Fibroblast of skin of right quadriceps (primary cell): ENCODE results near the gene DOCK1.
A peak's percentile ranks its signal among the peaks of the same experiment; 100 is the strongest.

ENCODE experiments used
- DNase-seq: peaks from one replicate; pipeline ENCODE4 v3.0.0-alpha.2; 2013

The DOCK1 gene

DNA sequence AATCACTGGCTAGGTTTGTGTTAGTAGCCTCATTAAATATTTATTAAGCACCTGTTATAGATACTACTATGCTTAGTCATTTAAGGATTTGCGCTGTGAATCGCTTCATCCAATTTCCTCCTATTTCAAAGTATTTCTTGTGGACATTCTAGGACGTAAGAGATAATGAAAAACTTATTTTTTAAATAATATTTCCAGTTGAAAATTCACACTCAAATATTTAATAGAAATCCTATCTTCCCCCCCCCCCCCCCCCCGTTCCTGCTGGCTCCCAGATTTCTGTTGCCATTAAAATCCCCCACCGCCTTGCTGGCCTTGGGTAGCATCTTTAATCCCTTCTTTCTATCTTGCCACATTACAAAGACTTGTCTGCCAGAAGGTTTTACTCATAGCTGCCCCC lies 285.2 kb downstream of the DOCK1 start:
- DNase-seq, result no peak

DNA sequence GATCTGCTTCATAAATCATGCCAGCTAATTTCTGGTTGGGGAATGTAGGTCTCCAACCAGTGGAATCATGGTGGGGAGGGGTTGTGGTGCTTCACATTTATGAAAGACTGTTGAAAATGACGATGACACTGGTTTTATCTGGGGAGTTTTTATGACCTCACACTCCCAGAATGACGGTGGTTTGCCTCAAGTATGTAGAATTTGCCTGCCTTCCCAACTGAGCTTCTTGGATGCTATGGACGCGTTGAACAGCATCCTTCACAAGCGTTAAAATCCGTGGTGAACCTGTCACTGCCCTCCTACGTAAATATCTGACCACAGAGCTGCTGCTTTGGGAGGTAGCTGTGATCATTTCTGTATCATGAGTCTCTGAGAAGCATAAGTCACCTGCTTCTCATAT lies 287.9 kb downstream of the DOCK1 start:
- peak; percentile 76 for DNase-seq

DNA sequence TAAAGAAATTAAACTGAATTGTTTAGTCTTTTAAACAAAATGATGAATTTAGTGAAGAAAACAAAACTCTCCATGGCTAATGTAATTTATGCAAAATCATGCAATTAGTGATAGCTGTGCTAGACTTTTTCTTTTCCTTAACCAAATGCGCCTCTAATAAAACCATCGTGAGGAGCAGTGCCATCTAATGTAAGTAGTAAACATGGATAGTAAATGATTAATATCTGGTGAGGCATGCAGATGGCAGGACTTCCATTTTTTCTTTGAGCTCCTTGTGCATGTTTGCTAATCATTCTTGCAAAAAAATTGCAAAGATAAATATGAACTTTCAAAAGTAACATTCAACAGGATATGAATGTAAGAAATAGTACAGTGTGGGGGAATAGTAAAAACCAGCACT lies 288.9 kb downstream of the DOCK1 start:
- no peak for DNase-seq

DNA sequence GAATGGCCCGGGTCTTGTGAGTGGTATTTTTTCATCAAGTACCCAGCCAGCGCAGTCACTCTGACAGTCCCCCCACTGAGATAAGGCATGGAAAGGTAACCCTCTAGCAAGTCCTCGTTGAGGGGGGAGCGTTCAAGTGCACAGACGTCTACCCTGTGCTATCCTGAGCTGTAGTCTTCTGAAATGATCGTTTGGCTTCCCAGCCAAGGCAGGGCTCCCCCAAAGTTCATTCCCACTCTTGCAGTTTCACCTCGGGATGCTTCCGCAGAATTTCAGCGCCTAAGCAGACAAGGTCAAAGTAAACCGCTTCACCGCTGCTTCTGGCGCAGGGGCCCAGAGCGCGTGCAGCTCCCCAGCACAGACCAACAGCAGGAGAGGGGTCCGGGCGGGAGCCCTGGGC lies 289.4 kb downstream of the DOCK1 start:
- DNase-seq, result no peak

DNA sequence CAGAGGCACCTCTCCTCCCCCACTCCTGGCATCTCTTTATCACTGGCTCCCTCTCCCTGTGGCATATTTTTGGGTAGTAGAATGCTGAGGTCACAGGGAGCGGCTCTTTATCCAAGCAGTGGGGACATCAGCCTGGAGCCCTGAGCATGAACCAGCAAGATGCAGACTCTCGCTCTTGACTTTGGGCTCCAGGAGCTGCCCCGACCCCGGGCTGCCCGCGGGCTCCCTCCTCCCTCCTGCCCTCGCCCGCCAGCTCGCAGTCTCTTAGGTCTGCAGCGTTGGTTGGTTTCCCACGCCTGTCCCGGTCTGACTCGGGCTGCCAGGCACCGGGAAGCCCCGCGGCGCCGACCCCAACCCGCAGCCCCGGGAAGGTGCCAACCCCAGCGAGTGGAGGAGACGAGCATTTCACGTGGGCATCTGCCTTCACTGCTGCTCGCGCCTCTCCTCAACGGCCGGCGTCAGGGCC lies 289.8 kb downstream of the DOCK1 start:
- DNase-seq, result no peak

DNA sequence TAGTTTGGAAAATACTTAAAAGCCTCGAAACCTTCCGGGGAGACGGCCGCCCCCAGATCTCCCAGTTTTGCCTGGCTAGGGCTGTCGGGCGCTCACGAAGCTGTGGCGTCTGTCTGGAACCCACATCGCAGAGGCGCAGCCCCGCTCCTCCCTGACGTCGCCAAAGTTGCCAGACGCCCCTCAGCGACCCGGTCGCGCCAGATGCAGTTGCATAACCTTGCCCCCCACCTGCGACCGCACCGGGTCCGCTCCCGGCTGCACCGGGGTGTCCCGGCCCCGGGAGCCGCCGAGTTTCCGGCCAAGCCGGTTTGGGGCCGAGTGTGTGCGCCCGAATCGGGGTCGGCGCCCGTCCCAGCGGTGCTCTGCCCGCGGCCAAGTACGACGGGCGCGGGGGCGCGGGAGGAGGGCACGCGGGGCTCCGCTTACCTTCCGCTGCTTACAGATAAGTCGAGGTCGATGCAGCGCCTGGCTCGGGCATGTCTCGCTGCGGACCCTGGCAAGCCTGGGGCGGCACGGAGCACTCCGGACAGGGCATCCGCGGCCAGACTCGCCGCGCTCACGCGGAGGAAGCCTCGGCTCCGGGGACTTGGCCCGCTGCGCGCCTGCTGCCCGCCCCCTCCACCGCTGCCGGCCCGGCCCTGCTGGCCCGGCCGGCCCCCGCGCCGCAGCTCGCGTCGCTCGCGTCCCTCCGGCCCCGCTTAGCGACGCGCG lies 290.5 kb downstream of the DOCK1 start:
- DNase-seq, result no peak

DNA sequence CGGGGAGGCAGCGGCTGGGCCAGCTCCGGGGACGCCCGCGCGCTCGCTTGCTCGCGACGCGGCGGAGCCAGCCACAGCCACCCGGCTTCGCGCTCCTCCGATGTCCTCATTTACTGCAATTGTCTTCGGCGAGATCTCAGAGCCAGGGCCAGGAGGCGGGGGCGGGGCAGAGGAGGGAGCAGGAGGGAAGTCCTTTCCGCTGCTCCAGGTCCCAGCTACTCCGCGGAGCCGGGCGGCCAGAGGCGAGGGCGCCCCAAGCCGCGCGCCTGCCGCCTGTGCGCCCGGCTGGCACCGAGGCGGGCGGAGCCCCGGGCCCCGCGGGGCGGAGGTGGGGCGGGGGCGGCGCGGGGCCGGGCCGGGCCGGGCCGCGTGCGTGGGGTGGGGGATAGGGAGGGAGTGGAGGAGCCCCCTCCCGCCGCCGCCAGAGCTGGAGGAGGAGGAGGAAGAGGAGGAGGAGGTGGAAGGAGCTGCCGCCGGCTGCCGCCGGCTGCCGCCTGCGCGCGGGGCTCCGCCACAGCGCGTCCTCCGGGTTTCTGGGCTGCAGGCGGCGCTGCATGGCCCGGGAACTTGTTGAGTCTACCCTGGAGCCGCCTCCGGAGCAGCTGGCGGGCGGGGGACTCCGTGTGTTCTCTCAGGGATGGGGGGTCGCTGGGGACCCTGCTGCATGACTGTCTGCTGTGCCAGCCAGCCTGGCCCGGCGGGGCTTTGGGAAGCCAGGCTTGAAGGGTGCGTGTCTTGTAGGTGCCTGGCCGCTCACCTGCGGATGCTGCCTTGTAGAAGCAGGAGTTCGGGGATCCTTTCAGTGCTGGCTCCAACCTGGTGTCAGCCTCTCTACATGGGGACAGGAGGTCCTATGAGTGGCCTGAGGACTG lies 291.3 kb downstream of the DOCK1 start, which contains the start of gene INSYN2A:
TSS of gene INSYN2A (minus strand) at position 310 of the 872 bp plus-strand sequence. CDS start 20,196 bp downstream, outside the sequence.
- DNase-seq, result peak; percentile 55

DNA sequence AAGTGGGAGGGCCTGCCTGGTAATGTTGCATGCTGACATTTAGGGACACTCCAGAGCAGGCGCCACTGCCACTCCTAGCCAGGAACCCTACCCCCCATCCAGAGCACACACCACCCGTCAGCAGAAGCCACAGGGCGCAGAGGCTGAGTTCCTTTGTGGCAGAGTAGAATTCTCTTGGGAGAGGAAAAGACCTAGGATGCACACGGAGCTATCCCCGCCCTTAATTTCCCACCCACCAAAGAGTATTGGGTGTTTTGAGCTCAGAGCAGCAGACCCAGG lies 291.9 kb downstream of the DOCK1 start:
- DNase-seq, result no peak

DNA sequence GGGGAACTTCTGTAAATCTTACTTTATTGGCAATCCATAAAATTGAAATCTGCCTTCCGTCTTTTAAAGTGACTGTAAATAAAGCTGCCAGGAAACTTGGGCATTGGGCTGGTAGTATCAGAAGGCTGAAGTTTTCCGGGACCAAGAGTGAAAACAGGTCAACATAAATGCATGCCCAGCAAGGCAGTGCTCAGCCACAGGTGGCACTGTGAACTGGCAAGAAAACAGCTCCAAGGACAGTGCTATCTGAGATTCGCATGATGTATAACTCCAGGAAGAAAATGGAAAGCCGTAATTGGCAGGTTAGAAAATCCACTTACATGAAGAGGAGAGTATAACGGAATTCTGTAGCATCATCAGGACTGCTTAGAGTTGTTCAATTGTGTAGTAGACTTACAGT lies 293.1 kb downstream of the DOCK1 start:
- no peak for DNase-seq

DNA sequence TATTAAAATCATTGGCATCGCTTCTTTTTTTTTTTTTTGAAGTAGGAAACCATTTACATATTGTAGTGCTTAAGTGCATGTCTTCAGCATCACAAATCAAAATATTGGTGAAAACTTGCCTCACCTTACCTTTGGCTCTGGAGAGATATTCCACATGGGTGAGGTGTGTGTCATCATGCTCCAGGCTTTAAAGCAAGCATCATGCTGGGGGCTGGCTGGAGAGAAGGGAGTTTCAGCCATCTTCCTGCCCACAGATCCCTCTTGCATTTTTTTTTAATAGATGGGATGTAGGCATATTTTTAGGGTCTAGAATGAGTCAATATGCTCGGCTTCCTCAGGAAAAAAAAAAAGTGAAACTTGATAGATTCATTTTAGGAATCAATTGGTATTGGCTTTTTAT lies 293.5 kb downstream of the DOCK1 start:
- peak; percentile 10 for DNase-seq

DNA sequence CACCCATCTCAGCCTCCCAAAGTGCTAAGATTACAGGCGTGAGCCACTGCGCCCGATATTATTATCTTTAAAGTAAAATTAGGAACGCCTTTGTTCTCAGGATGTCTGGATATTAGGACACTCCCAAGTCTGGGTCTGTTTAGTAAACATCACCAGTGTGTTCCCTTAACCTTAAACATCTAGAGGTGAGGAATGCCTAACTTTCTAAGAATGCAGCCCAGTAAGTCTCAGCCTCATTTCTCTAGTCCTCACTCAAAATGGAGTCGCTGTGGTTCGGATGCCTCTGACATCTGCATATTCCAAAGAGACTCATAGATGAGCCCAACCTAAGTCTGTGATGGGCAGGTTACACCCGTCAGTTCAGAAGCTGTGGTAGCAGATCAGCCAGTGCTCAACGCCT lies 295.4 kb downstream of the DOCK1 start:
- no peak for DNase-seq

DNA sequence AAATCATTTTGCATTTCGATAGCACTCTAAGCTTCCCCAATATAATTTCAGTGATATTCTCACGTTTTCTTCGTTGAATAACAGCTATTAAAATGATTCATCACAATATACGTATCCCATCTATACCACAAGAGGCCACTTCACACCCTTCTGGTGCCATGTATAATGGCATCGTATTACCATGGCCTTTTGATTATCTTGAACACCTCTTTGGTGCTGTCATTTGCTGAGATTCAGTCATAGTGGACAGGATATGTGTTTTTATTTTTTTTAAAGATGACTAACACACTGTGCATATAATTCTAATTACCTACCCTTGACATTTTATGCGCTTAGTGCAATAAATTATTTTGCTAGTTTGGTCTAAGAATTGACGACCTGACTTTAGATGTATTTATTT lies 297.8 kb downstream of the DOCK1 start:
- peak; percentile 4 for DNase-seq

DNA sequence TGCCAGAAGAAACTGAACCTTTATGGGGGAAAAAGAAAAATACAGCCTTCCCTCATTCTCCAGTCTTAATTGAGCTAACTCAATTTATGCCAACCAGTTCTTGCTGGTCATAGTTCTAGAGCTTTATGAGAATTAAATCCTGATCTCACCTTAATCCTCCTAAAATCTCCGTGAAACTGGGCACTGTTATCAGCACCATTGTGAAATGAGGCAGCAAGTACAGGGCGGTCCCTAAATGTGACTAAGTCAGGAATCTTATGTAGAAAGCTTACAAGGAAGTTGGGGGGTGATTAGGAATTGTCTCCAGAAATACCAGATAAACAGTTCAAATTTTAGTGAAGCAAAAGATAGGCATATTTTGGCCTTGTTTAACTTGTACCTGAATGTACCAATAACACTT lies 301.9 kb downstream of the DOCK1 start:
- DNase-seq, result no peak

DNA sequence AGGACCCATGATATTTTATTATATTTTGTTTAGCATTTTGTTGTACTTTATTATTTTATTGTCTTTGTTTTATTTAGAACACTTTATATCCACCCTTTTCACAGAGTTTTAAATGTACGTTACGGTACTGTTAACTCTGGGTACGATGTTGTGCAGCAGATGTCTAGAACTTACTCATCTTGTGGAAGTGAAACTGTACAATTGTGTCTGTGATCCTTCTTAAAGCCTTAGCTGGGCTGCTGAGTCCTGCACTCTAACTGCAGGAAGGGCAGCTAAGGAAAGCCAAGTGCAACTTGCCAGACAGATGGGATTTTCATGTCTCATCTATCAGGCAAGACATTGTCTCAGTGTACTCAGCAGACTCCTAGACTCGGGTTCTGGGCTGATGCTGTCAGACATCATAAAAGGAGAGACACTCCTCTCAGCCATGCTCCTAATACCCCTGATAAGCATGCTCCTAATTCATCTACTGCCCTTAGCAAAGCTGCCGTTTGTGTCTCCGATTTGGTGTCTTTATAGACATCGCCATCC lies 305.8 kb downstream of the DOCK1 start:
- no peak for DNase-seq

DNA sequence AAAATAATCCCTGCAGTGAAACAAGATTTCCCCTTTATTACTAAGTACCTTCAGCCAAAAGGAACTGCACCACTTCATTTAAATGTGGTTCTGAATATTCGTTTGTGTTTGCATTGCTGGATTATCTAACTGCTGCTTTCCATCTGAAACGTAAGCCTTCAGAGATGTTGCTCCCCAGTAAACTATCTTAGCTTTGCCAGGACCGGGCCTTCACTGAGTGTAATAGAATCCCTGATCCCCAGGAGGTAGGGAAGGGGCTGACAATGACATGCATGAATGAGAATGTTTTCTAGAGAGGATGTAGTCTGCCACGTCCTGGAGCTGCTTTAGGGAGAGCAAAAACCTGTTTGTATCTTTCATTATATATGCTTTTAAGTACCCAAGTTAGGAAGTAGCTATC lies 310.6 kb downstream of the DOCK1 start:
- DNase-seq, result no peak

DNA sequence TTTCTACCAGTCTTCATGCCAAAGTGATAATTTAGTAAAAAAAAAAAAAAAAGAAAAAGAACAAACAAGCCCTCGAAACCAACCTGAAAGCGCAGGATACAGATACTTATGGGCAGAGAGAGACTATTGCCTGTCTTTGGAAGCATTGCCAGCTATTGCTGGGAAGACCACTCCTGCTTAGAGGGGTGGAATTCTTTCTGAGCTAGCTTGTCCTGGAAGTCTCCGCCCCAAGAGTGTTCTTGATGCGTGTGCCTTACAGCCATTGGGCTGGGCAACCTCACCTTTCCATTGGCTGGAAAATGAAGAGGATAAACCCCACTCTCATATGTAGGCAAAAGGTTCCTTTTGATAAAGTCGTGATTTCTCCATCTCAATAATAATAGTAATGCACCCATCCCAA lies 311.0 kb downstream of the DOCK1 start:
- DNase-seq, result peak; percentile 4

DNA sequence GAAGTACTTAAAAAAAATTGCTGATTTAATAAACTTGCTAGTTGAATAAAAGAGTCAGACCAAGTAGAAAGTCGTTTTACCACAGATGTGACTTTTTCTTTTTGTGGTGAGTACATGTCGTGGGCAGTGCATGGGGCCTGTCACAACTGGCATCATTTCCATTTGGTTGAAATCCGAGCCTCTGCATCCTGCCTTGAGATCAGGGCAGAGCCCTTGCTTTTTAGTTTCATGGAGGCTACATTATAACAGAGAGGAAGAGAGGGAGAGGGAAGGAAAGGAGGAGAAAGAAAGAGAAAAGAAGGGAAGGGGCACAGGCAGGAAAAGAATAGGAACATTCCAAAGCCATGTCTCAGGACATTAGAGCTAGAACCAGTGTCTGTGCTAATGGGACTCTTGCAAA lies 311.6 kb downstream of the DOCK1 start:
- DNase-seq, result peak; percentile 25

DNA sequence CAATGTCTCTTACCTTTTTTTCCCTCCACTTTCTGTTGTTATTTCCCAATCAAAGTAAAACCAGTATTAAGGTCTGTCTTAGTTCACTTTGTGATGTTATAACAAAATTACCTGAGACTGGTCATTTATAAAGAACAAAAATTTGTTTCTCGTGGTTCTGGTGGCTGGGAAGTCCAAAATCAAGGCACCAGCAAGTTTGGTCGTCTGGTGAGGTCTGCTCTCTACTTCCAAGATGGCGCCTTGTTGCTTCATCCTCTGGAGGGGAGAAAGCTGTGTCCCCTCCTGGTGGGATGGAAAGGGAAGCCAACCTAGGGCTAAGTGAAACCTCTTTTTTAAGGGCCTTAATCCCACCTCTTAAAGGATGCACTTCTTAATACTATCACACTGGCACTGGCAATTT lies 313.4 kb downstream of the DOCK1 start:
- DNase-seq, result no peak

DNA sequence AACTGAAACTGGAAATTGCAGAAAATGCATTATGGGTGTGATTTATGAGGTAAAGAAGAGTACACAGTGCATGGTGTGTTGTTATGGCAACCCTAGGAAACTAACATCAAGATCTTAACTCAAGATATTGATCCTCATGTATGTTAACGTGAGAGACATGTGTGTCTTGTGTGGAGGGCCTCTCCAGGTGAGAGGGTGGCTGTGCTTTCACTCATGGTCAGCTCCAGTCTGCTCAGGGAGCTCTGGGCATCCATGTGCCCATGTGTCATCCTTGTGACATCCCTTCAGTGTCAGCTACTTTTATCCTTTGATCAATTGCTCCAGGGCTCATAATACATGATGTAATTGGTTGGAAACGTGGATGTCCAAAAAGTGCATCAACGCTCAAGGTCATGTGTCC lies 316.1 kb downstream of the DOCK1 start:
- DNase-seq, result no peak

DNA sequence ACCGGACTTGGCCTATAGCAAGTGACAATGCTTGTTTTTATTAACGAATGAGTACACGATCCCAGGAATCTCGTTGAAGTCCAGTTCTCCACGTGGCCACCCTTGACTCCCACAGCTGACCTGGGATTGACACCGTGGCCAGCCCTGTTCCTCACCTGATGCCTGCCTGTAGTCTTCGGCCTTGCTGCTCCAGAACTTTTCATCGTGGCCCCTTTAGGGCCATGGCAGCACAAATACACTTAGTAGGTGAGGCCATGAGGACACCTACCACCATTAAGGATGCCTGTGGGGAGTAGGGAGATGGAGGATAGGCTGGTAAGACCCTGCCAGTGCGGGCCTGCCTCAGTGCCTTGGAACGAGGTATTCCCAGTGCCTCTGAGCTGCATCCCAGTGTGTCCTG lies 321.8 kb downstream of the DOCK1 start:
- no peak for DNase-seq

DNA sequence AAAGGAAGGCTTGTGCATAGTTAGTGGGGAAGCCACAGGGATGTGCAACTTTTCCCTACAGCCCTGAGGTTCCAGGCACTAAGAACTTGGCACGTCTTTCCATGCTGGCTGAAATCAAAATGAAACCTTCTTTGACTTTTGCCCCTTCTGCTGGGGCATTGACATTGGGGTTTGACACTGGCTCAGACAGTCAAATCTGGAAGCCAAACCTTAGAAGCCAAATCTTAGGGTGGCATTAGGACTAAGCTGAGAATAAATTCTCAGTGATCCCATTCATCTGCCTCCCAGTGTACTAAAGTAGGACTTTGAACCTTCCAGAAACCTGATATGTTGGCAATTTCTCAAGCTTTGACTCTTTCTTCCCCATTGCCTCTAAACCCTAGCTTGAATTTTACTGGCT lies 322.4 kb downstream of the DOCK1 start:
- no peak for DNase-seq

DNA sequence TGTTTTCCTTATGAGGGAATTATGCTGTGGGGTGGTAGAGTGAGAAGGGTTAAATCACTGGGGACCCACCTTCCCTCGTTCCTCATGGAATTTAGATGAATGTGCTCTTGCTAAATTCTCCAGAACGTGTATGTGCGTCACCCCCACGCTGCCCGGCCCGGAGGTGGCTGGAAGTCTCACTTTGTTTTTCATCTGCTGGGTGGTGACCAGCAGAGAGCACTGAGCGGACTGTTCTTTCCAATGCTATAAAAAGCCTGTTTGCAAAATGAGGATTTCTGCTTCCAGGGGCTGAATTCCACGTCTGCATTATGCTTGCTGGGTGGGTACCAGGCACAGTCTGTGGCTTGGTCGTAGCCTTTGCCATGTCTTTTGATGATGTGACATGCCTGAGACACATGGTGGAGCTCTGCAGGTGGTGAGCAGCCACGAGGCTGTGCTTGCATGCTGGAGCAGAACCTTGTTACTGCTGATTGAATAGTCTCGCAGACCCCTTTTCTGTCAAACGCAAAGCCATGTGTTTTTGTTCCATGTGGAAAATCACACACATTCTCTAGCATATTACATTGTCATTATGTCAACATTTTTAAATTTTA lies 323.1 kb downstream of the DOCK1 start:
- peak; percentile 14 for DNase-seq

DNA sequence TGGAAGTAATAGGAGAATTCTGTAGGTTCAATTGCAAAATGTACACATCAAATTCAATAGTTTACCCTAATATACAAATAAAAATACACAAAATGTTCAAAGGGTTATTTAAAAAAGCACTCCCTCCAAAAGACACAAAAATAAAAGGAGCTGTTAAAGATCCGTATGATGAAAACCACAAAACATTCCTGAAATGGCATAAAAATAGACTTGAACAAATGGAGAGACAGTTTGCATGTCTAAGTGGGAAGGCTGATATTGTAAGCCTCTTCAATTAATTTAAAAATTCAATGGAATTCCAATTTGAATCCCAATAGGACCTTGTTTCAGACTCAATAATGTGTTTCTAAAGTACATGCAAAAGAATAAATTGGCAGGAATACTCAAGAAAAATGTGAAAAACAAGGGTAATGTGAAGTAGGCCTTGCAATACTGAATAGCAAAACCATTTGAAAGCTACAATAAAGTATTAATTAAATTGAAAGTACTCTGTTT lies 329.1 kb downstream of the DOCK1 start:
- no peak for DNase-seq

DNA sequence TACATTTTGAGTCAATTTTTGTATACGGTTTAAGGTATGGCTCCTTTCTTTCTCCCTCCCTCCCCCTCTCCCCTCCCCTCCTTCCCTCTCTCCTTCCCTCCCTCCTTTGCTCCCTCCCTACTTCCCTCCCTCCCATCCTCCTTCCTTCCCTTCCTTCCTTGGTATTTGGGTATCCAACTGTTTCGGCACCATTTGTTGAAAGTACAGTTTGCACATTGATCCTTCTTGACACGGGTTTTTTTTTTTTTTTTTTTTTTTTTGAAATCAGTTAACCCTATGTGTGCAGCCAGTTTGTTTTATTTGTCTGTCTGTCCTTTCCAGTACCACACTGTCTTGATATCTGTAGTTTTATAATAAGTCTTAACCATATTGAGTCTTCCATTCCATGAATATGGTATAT lies 331.0 kb downstream of the DOCK1 start:
- DNase-seq, result no peak
